ENCODE results near the gene GP1BB. TPM values are rescaled to one million over a fixed set of nuclear protein-coding genes. Genes with fewer than 3 reads are reported as not detected.

The GP1BB gene
- total RNA-seq, 1 donor from 2014 or later = not detected

DNA sequence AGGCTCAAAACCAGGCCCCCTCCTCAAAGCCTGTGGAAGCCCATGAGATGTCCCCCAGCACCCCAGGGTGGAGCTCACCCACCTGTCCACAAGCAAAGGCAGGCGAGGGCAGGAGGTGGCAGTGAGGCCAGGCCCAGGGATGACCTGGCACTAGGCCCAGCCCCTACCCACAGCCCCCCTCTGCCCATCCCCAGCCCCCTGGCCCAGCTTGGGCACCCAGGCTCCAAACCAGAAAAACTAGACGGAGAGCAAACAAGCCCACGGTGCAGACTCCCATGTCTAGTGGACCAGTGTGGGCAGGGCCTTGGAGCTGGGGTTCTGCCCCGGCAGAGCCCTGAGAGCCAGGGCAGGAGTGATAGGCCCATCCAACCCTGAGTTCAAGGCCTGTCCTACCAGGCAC, 20.3 kb downstream of the GP1BB start:
- no peak overlapping the region for H3K4me3 ChIP-seq (ENCODE audit: low read depth, low read length)
- FAIRE-seq (no peak), DNase-seq (ENCODE audit: low read depth) (no peak)
- no peaks in the 10 kb centered on the region for H3K27me3 ChIP-seq (ENCODE audit: control insufficient read depth, insufficient read depth, low read length)
- H3K36me3 ChIP-seq (ENCODE audit: control insufficient read depth, insufficient read depth, low read length) = no peaks in the 10 kb centered on the region
- TF ChIP-seq, protein P1, sequence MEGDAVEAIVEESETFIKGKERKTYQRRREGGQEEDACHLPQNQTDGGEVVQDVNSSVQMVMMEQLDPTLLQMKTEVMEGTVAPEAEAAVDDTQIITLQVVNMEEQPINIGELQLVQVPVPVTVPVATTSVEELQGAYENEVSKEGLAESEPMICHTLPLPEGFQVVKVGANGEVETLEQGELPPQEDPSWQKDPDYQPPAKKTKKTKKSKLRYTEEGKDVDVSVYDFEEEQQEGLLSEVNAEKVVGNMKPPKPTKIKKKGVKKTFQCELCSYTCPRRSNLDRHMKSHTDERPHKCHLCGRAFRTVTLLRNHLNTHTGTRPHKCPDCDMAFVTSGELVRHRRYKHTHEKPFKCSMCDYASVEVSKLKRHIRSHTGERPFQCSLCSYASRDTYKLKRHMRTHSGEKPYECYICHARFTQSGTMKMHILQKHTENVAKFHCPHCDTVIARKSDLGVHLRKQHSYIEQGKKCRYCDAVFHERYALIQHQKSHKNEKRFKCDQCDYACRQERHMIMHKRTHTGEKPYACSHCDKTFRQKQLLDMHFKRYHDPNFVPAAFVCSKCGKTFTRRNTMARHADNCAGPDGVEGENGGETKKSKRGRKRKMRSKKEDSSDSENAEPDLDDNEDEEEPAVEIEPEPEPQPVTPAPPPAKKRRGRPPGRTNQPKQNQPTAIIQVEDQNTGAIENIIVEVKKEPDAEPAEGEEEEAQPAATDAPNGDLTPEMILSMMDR (IDR thresholded peaks at IDR 0.05; ENCODE audit: insufficient read depth, low read length, severe bottlenecking) = no peak

DNA sequence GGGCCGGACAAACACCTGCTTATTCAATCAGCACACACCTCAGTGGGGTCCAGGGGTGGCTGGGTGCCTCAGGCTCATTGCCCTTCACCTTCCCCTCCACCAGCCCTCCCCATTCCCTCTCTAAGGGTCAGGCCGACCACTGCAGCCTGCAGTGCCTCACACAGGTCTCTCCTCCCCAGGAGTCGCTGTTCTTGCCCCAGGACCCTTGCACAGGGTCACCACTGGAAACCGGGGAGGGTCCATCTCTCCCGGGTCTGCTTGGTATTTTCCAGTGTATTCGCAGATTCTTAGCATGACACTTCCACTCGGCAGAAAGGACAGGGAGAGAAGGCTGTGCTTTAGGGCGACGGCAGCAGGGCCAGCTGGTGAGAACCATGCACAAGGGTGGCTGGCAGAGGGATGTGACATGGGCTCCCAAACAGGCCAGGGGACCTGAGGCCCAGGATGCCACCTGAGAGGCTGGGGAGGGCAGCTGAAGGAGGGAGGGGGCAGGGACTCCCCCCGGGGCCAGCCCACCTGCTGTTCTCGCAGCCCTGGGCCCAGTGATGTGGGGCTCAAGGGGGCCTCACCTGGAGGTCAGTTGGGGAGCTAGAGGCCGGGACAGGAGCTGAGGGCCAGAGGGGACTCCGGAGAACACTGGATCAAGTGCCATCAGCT, 21.1 kb downstream of the GP1BB start:
- FAIRE-seq = no peak
- TF ChIP-seq, protein P1 (IDR thresholded peaks at IDR 0.05; ENCODE audit: insufficient read depth, low read length, severe bottlenecking) = no peak
- Histone ChIP-seq H3K4me3 (ENCODE audit: low read depth, low read length) (no peak overlapping the region), H3K27me3 (ENCODE audit: control insufficient read depth, insufficient read depth, low read length) (no peaks in the 10 kb centered on the region), H3K36me3 (ENCODE audit: control insufficient read depth, insufficient read depth, low read length) (no peaks in the 10 kb centered on the region)
- no peak for DNase-seq (ENCODE audit: low read depth)

DNA sequence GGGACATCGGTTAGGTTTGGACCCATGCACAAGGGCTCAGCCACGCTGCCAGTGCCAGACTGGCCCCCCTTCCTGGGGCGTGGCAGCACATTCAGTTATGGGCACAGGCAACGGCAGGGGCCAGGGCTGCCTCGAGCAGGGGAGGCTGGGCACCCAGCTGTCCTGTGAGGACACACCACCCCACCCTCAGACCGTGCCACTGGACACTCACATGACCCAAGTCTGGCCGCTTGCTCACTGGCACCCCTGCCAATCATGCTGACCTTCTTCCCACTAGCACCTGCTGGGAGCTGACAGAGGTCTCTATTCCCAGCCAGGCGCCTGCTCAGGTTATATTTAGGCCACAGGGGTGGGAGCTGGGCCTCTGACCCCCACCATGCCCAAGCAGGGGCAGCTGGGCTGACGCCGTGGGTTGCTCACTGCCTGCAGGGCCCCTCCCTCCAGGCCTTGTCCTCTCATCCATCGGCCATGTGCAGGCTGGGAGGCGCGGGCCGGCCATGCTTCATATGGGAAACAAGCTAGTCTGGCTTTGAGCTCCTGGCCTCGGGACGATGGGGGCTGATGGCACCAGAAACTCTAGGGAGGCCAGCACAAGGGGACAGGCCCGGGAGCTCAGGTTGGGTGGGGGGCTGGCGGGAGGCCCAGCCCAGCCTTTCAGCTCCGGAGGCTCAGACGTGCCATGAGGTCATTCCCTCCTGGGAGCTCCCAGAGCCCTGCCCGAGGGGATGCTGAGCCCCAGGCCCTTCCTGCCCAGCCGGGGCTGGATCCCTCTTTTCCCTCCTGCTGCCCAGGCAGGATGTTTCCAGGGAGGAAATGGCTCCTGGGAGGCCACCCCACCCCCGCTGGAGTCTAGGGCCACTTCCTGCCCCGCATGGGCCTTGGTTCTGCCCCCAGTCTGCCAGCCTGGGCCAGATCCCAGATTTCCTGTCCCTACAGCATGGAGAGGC, 22.1 kb downstream of the GP1BB start:
- FAIRE-seq (no peak), DNase-seq (ENCODE audit: low read depth) (no peak)
- H3K36me3 ChIP-seq (ENCODE audit: control insufficient read depth, insufficient read depth, low read length) = no peaks in the 10 kb centered on the region
- TF ChIP-seq, protein P1 (IDR thresholded peaks at IDR 0.05; ENCODE audit: insufficient read depth, low read length, severe bottlenecking) = no peak
- no peaks in the 10 kb centered on the region for H3K27me3 ChIP-seq (ENCODE audit: control insufficient read depth, insufficient read depth, low read length)
- no peak overlapping the region for H3K4me3 ChIP-seq (ENCODE audit: low read depth, low read length)

DNA sequence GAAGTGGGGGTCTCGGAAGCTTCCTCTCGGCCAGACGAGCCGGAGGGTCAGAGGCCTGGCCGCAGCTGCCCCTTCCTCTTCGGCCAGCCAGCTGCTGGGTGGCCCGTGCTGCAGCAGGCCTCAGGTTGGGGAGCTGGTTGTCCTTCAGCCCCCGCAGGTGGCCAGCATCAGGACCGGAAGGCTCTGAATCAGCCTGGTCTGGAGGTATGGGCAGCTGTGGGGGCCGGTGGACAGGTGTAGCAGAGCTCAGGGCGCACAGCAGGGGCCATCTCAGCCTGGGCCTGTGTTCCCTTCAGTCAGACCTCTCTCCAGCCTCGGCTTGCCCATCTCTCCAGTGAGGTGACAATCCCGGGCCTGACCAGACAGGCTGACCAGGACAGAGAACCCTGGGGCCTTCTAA, 23.4 kb downstream of the GP1BB start:
- FAIRE-seq = no peak
- no peaks in the 10 kb centered on the region for H3K27me3 ChIP-seq (ENCODE audit: control insufficient read depth, insufficient read depth, low read length)
- no peak overlapping the region for H3K4me3 ChIP-seq (ENCODE audit: low read depth, low read length)
- no peak for DNase-seq (ENCODE audit: low read depth)
- TF ChIP-seq, protein P1 (IDR thresholded peaks at IDR 0.05; ENCODE audit: insufficient read depth, low read length, severe bottlenecking) = no peak
- no peaks in the 10 kb centered on the region for H3K36me3 ChIP-seq (ENCODE audit: control insufficient read depth, insufficient read depth, low read length)

DNA sequence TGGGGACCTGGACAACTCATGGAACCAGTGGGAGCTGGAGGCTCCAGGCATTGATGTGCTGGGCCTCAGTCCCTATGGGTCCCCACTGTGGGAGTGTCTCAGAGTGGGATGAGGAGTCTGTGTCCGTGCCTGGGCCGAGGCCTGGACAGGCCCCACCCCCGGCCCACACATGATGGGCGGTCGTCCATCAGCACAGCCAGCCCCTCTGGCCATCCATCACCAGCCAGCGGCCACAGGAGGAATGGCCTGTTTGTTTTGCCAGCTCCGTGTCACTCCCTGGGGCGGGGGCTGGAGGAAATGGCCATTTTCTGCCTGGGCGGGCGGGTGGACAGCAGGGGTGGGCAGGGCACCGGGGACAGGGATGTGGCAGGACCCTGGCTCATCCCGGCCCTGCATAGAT, 24.2 kb downstream of the GP1BB start:
- Histone ChIP-seq H3K36me3 (ENCODE audit: control insufficient read depth, insufficient read depth, low read length) (no peaks in the 10 kb centered on the region), H3K27me3 (ENCODE audit: control insufficient read depth, insufficient read depth, low read length) (no peaks in the 10 kb centered on the region), H3K4me3 (ENCODE audit: low read depth, low read length) (no peak overlapping the region)
- TF ChIP-seq, protein P1 (IDR thresholded peaks at IDR 0.05; ENCODE audit: insufficient read depth, low read length, severe bottlenecking) = no peak
- FAIRE-seq = no peak
- no peak for DNase-seq (ENCODE audit: low read depth)

Data from bronchial epithelial cell (primary cell).